Loucy (cell line): ENCODE results near the gene ALDH3A2.

Experiments used
- EZH2phosphoT487 ChIP-seq: fragments of 200-600 bp; IDR thresholded peaks from 2 replicates; pipeline ENCODE4 v1.6.1; 2018; ENCODE audit warnings: antibody characterized with exemption, mild to moderate bottlenecking, moderate library complexity, borderline replicate concordance
- TF ChIP-seq, protein P1 (sequence below): fragments of 200-600 bp; sonication (generic); conservative IDR thresholded peaks from 2 replicates; pipeline ENCODE4 v1.5.1; 2014; ENCODE audit warnings: mild to moderate bottlenecking, antibody characterized with exemption, low read length

DNA sequence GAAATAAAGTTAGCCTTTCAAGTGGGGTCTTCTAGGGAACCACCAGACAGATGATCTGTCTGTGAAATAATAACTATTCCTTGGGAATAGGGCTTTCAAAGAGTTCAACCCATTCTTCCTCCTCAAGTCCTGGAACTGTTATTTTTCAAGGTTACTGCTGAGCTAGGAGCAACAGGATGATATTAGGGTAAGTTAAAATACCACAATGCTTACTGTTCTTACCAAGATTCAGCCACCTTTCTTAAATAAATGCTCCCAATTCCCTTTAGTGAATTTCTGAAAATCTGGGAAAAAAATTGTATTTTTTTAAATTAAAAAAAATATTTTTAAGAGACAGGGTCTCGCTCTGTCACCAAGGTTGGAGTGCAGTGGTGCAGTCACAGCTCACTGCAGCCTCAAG lies 26.9 kb upstream of the ALDH3A2 start:
- TF ChIP-seq, protein P1, sequence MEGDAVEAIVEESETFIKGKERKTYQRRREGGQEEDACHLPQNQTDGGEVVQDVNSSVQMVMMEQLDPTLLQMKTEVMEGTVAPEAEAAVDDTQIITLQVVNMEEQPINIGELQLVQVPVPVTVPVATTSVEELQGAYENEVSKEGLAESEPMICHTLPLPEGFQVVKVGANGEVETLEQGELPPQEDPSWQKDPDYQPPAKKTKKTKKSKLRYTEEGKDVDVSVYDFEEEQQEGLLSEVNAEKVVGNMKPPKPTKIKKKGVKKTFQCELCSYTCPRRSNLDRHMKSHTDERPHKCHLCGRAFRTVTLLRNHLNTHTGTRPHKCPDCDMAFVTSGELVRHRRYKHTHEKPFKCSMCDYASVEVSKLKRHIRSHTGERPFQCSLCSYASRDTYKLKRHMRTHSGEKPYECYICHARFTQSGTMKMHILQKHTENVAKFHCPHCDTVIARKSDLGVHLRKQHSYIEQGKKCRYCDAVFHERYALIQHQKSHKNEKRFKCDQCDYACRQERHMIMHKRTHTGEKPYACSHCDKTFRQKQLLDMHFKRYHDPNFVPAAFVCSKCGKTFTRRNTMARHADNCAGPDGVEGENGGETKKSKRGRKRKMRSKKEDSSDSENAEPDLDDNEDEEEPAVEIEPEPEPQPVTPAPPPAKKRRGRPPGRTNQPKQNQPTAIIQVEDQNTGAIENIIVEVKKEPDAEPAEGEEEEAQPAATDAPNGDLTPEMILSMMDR, result no peak
- TF ChIP-seq EZH2phosphoT487, result no peak
